Retinal pigment epithelial cell (primary cell): ENCODE measurements around the gene TSN.
A peak's percentile ranks its signal among the peaks of the same experiment; 100 is the strongest.

Experiments used
- DNase-seq: peaks from one replicate; pipeline ENCODE4 v3.0.0-alpha.2; 2010; ENCODE audit warnings: low read depth
- H3K4me3 ChIP-seq: 2 replicates; pipeline ENCODE4 v1.5.1; 2011; ENCODE audit warnings: mild to moderate bottlenecking, low read length, control low read depth, moderate library complexity
- TF ChIP-seq, protein P1 (sequence below): conservative IDR thresholded peaks from 2 replicates; pipeline ENCODE4 v1.5.1; 2011; ENCODE audit warnings: low read depth, low read length, control low read depth, inconsistent platforms

TSN gene

DNA sequence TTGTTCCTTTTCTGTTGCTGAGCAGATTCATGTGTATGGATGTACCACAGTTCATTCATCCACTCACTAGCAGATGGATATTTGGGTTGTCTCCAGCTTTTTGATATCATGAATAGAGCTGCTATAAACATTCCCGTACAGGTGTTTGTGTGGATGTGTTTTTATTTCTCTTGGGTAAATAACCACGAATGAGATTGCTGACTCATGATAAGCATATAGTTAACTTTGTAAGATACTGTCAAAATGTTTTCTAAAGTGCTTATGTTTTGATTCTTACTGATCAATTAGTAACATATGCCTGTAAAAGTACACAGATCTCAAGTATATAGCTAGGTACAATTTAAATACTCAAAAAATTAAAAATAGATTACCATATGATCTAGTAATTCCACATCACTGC is 27.7 kb downstream of the TSN start:
- DNase-seq, result no peak
- no peak overlapping the region for H3K4me3 ChIP-seq
- TF ChIP-seq, protein P1, sequence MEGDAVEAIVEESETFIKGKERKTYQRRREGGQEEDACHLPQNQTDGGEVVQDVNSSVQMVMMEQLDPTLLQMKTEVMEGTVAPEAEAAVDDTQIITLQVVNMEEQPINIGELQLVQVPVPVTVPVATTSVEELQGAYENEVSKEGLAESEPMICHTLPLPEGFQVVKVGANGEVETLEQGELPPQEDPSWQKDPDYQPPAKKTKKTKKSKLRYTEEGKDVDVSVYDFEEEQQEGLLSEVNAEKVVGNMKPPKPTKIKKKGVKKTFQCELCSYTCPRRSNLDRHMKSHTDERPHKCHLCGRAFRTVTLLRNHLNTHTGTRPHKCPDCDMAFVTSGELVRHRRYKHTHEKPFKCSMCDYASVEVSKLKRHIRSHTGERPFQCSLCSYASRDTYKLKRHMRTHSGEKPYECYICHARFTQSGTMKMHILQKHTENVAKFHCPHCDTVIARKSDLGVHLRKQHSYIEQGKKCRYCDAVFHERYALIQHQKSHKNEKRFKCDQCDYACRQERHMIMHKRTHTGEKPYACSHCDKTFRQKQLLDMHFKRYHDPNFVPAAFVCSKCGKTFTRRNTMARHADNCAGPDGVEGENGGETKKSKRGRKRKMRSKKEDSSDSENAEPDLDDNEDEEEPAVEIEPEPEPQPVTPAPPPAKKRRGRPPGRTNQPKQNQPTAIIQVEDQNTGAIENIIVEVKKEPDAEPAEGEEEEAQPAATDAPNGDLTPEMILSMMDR, result no peak

GRCh38 chr2:121788685-121789084 is 33.2 kb downstream of the TSN start:
- no peak for DNase-seq
- TF ChIP-seq, protein P1, result no peak
- H3K4me3 ChIP-seq, result no peak overlapping the region

- peak; percentile 63 for DNase-seq
- no peak overlapping the region for H3K4me3 ChIP-seq
- TF ChIP-seq, protein P1, result no peak
Measured at GRCh38 chr2:121790276-121790956, 35.0 kb downstream of the TSN start.

GRCh38 chr2:121791290-121791689 is 35.8 kb downstream of the TSN start:
- TF ChIP-seq, protein P1, result no peak

DNA sequence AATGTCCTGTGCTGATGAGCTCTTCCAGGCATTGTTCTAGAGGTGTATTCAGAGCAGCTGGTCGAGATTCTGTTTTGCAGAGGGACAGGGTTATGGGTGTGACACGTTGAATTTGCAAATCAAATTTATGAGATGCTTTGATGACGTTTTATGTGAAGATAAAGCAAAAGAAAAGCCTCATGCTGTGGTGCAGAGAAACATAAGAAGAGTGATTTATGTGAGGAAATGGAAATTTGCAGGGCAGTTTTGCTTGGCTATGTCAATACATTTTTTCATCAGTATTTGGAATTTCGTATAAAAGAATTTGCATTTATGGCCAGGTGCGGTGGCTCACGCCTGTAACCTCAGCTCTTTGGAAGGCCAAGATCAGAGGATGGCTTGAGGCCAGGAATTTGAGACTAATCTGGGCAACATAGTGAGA is 36.4 kb downstream of the TSN start:
- no peak for DNase-seq
- H3K4me3 ChIP-seq, result no peak overlapping the region
- TF ChIP-seq, protein P1, result no peak

More at GRCh38 chr2:121791290-121791689, 35.8 kb downstream of the TSN start:
- no peak overlapping the region for H3K4me3 ChIP-seq
- no peak for DNase-seq

GRCh38 chr2:121793816-121794215 is 38.4 kb downstream of the TSN start:
- H3K4me3 ChIP-seq, result no peak overlapping the region
- TF ChIP-seq, protein P1, result no peak
- DNase-seq, result no peak

DNA sequence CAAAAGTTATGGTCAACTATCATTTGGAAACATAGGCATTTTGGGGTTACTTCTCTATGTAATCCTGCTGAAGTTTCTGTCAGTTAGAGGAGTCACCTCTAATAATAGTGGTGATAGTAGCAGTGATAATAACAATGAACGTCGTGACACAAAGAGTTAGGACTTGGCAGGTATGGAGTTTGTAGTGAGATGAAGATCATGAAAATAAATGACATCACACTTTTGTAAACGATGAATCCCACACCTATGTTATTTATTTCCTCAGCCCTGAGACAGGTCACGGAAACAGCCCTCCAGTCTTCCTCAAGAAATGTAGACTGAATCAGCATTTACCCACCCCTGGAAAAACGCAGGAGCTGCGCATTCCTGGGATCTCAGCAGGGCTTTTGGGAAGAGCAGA is 38.8 kb downstream of the TSN start:
- DNase-seq, result no peak
- no peak overlapping the region for H3K4me3 ChIP-seq
- TF ChIP-seq, protein P1, result no peak
